Measurements from ENCODE around the gene DGCR2. TPM values are rescaled to one million over a fixed set of nuclear protein-coding genes. Genes with fewer than 3 reads are reported as not detected.
A peak's percentile ranks its signal among the peaks of the same experiment; 100 is the strongest.

Gene DGCR2
- total and polyA plus RNA-seq, 10 donors = 9.5 to 60.7 (median 49.3) TPM

DNA sequence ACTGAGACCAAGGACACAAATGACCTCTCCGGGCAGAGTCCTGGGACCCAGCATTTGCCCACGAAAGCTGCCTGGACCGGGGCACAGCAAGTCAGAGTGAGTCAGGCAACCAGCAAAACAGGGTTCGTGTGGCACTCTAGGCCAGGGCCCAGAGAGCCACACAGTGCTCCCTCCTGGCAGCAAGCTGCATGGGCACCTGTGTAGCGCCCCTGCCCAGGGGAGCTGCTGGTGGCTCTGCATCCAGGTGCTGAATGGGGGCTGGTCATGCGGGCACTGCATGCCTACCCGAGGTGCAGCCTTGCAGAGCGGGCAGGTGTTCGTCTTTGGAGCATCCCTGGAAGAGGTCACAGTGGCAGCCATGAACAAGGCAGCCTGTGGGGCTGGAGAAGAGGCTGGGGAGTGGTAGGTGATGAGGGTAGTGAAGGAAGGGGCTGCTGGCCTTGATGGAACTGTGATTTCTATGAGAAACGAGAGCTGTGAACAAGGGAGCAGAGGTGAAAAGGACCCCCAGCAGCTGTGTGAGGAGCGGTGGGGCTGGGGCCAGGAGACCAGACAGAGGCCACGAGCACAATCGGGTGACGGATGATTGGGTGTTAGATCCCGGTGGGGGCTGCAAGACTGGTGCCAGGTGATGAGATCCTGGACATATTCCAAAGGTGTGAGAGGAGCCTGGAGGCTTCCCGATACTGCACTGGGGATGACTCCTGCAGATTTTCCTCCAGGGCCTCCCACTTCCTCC is 63.3 kb downstream of the DGCR2 start:
- no peaks in the 10 kb centered on the region for H3K9me3 ChIP-seq
- no peak overlapping the region for H3K27ac ChIP-seq
- H3K4me1 ChIP-seq = no peaks in the 10 kb centered on the region
- no peak overlapping the region for H3K4me3 ChIP-seq
- H3K27me3 ChIP-seq (replicated peaks in 1 of 7) = no peaks in the 10 kb centered on the region
- peaks cover 0 to 100% (median 90%) of the 10 kb centered on the region in 6 donors for H3K36me3 ChIP-seq
- intact Hi-C loops (cut with DNase I; ENCODE audit: low total_unique reads) = no loop called here
- peak; percentile 69 for DNase-seq
- TF ChIP-seq POLR2AphosphoS5 (IDR thresholded peaks at IDR 0.05) (peak in 1 of 3 donors; percentile 51), CTCF (IDR thresholded peaks at IDR 0.05 in 8 of 11, conservative IDR thresholded peaks at IDR 0.05 in 3 of 11) (no peak)
- 92 to 97% (median 94%) methylated on average over 11 to 16 of the region's 16 CpGs for WGBS, 5 donors

- peak; percentile 59 for DNase-seq
- Histone ChIP-seq H3K27me3 (replicated peaks in 1 of 7) (no peaks in the 10 kb centered on the region), H3K36me3 (peaks cover 0 to 100% (median 84%) of the 10 kb centered on the region in 6 donors), H3K27ac (no peak overlapping the region), H3K9me3 (no peaks in the 10 kb centered on the region), H3K4me3 (no peak overlapping the region), H3K4me1 (no peaks in the 10 kb centered on the region)
- 93 to 96% (median 93%) methylated on average over 3 to 4 of the region's 4 CpGs for WGBS, 5 donors
- TF ChIP-seq CTCF (IDR thresholded peaks at IDR 0.05 in 8 of 11, conservative IDR thresholded peaks at IDR 0.05 in 3 of 11) = no peak
- no peak for TF ChIP-seq POLR2A (IDR thresholded peaks at IDR 0.05)
- no peak for TF ChIP-seq POLR2AphosphoS5 (IDR thresholded peaks at IDR 0.05)
- intact Hi-C loops (cut with DNase I; ENCODE audit: low total_unique reads) = no loop called here
Measured at GRCh38 chr22:19057999-19058491, 64.2 kb downstream of the DGCR2 start.

- H3K27me3 ChIP-seq (replicated peaks in 1 of 7) = no peaks in the 10 kb centered on the region
- intact Hi-C loops (cut with DNase I; ENCODE audit: low total_unique reads) = no loop called here
- H3K4me3 ChIP-seq = no peak overlapping the region
- H3K4me1 ChIP-seq = no peaks in the 10 kb centered on the region
- H3K9me3 ChIP-seq = no peaks in the 10 kb centered on the region
- TF ChIP-seq POLR2AphosphoS5 (IDR thresholded peaks at IDR 0.05) = peak in 1 of 3 donors; percentile 7
- no peak for TF ChIP-seq CTCF (IDR thresholded peaks at IDR 0.05 in 8 of 11, conservative IDR thresholded peaks at IDR 0.05 in 3 of 11)
- no peak for TF ChIP-seq POLR2A (IDR thresholded peaks at IDR 0.05)
- no peak overlapping the region for H3K27ac ChIP-seq
- 84 to 96% (median 95%) methylated on average over 4 to 8 of the region's 8 CpGs for WGBS, 5 donors
- peak; percentile 55 for DNase-seq
- H3K36me3 ChIP-seq = peaks cover 0 to 100% (median 83%) of the 10 kb centered on the region in 6 donors
Measured at GRCh38 chr22:19057539-19057938, 64.7 kb downstream of the DGCR2 start.

DNA sequence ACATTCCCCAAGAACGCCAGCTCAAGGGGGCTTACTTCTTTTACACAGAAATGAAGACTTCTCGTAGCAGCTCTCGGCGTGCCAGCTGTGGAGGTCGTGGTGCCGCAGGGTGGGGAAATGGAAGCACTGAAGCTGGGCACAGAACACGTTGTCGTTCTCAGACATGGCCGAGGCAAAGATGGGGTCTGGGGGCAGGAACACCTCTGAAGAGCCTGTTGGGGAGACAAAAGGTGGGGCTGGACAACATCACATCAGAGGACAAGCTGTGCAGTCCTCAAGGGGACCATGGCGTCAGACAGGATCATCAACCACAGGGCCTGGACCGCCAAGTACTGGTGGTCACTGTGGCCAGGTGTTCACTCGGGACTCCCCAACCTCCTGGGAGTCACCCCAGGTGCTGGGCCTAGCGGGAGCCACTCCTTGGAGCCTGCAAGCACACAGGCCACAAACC is 65.2 kb downstream of the DGCR2 start:
- WGBS, 5 donors = 91 to 97% (median 94%) methylated on average over 13 of the region's 13 CpGs

More for the DNA sequence above, 65.2 kb downstream of the DGCR2 start:
- TF ChIP-seq POLR2A (IDR thresholded peaks at IDR 0.05) (no peak), CTCF (IDR thresholded peaks at IDR 0.05 in 8 of 11, conservative IDR thresholded peaks at IDR 0.05 in 3 of 11) (no peak), POLR2AphosphoS5 (IDR thresholded peaks at IDR 0.05) (no peak)
- intact Hi-C loops (cut with DNase I; ENCODE audit: low total_unique reads) = no loop called here
- peak; percentile 67 for DNase-seq
- Histone ChIP-seq H3K4me1 (no peaks in the 10 kb centered on the region), H3K36me3 (peaks cover 0 to 100% (median 83%) of the 10 kb centered on the region in 6 donors), H3K4me3 (no peak overlapping the region), H3K9me3 (no peaks in the 10 kb centered on the region), H3K27me3 (replicated peaks in 1 of 7) (no peaks in the 10 kb centered on the region), H3K27ac (no peak overlapping the region)

All from spleen (tissue), 11 donors.